DMS 273 treated with DMSO at 0.1 percent for 48 hours (cell line): ENCODE measurements around the gene PRRT1.

ENCODE experiments used
- DNase-seq: peaks from one replicate; lab custom pipeline; 2025; lab: John Stamatoyannopoulos, UW

Gene PRRT1

DNA sequence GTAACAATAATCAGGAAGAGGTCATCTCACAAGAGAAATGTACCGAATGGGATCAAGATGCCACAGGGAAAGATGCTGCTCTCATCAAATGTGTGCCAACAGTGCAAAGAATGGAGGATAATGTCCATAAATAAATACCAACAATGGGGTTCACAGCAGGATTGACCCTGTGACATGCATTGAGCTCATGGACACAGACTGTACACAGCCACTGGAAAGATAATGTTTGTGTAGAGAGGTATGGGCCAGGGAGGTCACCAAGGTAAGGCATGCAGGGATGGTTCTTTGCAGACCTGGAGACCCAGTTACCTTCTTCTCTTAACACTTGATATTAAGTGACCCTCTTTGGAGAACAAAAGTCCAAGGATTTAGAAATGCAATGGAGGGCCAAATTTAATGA lies 22.7 kb upstream of the PRRT1 start:
- DNase-seq: no peak

DNA sequence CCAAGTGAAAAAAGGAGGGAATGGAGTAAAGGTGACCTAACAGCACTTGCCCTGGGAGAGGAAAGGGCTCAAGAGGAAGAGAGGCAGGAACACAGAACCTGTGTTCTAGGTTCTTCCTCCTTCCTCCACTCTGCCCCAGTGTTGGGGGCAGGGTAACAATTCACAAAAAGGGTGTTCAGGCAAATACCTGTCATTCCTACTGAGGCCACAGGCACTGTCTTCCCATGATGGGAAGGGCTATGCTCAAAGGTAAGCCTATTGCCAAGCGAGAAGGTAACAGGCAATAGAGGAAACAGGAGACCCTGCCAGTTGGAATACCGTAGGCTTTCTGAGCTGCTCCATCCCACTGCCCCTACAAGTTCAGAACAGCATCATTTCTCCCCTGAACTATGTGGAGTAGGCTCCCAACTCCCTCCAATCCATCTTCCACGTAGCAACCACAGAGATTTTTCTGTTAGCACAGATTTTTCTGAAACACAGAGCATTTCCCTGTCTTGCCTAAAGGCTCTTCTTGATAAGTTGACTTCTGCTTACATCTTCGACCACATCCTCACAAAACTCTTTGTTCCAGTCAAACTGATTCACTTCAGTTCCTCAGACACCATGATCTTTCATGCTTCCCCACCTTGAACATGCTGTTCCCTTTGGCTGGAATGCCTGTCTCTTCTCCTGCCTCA lies 21.4 kb upstream of the PRRT1 start:
- no peak for DNase-seq

DNA sequence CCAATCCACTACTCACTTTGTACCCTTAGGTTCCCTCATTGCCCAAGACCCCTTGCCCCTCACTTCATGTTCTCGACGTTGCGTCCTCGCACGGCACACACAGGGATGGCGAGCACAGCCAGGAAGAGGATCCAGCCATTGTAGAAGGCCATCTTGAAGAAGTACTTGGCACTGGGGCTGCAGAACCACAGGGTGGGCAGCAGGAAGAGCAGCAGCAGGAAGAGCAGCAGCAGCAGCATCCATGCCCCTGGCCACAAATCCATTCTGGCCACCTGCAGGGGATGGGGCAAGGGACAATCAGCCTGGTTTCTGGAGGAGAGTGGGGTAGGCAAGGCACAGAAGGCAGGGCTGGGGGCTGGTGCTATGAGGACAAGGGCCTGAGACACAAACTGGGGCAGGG lies 19.5 kb upstream of the PRRT1 start:
- DNase-seq: no peak

DNA sequence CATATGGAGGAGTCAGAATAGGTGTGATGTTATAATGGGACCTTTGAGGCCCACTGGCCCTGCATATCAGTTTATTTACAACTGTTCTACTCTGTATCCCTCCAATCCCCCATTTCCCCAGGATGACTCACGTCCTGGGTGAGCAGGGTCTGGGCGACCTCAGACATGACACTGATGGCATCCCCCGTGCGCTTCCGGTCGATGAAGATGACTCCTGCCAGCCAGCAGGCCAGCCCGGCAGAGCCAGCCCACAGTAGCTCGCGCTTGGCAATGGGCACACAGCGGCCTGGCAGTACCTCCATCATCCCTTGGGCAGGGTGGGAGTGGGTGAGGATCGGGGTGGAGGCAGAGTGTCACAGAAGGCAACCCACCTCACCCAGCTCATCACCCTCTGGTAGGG lies 18.6 kb upstream of the PRRT1 start:
- no peak for DNase-seq

DNA sequence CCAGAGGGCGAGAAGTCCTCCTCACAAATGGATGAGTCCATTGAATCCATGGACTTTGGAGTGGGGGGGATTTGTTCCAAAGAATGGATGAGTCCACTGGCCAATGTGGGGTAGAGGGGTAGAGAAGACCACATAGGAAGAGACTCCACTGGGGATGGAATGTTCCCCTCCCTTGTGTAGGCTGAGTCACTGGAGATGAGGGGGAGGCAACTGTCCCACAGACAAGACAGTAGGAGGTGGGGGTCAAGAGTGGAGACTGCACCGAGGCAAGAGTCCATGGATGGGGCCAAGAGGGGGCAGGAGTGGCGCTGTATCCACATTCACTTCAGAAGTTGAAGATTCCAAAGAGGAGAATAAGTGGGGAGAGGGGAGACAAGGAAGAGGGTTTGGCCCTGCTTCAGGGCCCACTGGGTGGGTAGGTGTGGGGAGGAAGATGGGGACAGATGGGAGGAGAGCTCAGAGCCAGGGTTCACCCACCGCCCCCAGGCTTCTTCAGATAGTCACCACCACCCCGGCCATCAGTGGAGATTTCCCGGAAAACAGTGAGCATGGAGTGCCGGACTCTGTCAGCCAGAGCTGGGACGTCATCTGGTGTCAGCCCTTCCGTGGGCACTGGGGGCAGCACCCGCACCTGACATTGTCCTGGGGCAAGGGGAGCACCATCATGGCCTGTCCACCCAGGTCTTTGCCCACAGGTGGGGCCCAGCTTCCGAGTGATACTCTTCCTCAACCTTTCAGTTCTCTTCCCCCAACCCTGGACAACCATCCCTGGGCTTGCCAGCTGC lies 17.3 kb upstream of the PRRT1 start:
- no peak for DNase-seq

GRCh38 chr6:32168350-32168749 lies 16.6 kb upstream of the PRRT1 start:
- DNase-seq: no peak

DNA sequence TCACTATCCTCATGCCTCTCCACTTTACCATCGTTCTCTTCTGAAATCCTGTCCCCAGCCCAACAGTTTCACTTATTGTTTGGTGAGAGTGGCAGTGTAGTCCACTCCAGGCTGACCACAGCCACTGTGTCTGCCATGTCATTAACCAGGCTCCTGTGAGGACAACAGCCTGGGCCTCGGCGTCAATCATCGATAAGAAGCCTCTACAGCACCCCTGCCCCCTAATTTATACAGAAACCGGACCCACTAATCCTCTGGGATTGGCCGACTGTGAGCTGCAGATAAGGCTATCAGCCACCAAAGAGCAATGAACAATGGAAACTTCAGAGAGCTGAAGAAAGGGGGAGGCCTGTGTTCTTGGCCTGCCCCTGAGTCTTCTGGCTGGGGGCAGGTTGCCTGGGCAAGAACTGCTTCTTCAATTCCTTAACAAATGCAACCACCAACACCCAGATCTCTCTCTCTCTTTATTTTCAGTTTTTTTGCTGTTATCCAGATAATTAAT lies 16.1 kb upstream of the PRRT1 start:
- no peak for DNase-seq

- DNase-seq: no peak
Observed at GRCh38 chr6:32167154-32167760, 15.5 kb upstream of the PRRT1 start.

DNA sequence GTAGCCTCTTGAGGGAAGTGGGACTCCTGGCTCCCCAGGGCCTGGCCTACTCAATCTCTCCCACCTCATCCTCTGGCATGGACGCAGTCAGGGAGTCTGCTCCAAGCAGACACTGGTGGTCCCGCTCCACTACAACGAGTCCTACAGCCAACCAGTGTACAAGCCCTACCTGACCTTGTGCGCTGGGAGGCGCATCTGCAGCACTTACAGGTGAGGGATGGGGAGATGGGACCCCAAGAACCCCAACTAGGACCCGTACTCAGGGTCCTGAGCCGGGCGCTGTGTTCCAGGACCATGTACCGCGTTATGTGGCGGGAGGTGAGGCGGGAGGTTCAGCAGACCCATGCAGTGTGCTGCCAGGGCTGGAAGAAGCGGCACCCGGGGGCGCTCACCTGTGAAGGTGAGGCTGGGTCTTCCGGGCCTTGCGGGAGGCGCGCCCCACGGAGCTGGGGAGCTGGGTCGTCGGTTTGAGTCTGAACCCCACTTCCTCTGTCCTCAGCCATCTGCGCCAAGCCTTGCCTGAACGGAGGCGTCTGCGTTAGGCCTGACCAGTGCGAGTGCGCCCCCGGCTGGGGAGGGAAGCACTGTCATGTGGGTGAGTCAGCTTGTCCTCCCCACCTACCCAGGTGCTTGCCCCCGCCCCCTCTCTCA lies 14.8 kb upstream of the PRRT1 start:
- no peak for DNase-seq

- no peak for DNase-seq
Observed at GRCh38 chr6:32164295-32164694, 12.6 kb upstream of the PRRT1 start, which contains the start of gene EGFL8. TSS of gene EGFL8 (plus strand) at chr6:32164595. CDS start at chr6:32166166, 1,571 bp downstream.

- DNase-seq: no peak
Observed at GRCh38 chr6:32163559-32164258, 12.0 kb upstream of the PRRT1 start.

DNA sequence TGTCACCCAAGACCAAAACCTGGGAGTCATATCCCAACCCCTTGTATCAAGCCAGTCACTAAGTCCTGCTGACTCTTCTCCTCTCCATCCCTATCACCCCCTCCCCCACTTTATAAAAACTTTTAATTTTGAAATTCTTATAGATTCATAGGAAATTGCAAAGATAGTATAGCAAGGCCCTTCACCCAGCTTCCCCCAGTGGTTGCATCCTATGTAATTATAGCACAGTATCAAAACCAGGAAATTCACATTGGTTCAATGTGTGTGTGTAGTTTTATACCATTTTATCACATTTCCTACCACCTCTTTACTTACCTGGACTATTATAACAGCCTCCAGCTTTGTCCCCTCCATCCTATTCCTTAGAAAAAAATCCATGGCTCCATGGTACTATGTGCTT lies 6.3 kb upstream of the PRRT1 start:
- DNase-seq: no peak

GRCh38 chr6:32156891-32157290 lies 5.2 kb upstream of the PRRT1 start:
- DNase-seq: no peak

DNA sequence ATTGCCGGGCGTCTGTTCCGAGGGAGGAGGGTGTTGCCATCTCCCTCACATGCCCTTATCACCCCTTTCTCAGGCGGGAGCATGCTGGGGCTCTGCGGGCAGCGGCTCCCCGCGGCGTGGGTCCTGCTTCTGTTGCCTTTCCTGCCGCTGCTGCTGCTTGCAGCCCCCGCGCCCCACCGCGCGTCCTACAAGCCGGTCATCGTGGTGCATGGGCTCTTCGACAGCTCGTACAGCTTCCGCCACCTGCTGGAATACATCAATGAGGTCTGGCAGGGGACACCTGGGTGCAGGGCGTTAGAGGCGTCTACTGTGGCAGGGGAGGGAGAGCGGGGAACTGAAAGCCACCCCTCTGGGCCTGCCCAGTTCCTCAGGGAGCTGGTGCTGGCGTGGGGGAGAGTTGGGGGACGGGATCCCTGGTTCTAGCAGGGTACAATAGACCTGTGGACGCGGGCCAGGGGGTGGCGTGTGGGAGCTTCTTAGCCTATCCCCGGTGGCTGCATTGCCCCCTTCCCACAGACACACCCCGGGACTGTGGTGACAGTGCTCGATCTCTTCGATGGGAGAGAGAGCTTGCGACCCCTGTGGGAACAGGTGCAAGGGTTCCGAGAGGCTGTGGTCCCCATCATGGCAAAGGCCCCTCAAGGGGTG lies 2.9 kb upstream of the PRRT1 start:
- DNase-seq: peak; percentile 21

DNA sequence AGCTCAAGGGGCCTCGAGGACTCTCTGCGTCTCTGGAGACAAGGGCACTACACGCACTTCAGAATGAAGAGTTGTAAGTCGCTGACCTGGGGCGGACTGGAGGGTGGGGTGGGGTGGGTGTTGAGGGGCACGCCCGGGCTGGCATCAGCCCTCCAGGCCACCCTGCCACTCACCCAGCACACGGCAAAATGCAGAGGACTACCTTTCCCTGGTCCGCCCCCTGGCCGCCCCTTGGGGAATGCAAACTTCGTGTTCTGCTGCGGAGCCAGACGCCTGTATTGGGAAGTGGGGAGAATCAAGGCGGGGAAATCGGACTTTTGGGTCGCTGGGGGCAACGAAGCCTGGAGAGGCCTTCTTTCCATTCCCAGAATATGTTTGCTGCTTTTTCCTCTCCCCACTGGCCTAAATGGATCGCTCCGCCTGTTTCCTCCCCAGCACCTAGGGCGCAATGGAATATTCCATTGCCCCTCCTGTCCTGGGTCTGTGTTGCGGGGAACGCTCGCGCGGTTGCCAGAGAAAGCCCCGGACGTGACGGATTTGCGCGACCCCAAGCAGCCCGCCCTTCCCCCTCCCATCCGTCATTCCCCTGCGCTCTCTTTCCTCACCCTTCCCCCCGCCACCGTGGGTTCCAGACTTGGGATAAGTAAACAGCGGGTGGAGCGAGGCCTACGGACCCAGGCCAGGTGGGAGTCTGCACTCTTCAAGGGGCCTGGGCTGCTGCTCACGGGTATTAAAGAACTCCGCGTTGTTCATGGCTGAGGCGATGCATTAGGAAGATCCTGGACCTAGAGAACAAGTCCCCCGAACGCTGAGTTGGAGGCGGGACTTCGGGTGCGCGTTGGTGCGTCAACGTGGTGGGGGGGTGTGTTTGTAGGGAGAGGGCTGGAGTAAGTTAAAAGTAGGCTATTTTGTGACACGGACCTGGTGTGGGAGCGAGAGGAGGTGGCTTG lies 2.1 kb upstream of the PRRT1 start, which contains the start of gene PPT2:
PPT2 (plus strand) TSS at position 578 of the 950 bp plus-strand sequence. CDS start 454 bp downstream, outside the sequence.
- DNase-seq: peak; percentile 85

DNA sequence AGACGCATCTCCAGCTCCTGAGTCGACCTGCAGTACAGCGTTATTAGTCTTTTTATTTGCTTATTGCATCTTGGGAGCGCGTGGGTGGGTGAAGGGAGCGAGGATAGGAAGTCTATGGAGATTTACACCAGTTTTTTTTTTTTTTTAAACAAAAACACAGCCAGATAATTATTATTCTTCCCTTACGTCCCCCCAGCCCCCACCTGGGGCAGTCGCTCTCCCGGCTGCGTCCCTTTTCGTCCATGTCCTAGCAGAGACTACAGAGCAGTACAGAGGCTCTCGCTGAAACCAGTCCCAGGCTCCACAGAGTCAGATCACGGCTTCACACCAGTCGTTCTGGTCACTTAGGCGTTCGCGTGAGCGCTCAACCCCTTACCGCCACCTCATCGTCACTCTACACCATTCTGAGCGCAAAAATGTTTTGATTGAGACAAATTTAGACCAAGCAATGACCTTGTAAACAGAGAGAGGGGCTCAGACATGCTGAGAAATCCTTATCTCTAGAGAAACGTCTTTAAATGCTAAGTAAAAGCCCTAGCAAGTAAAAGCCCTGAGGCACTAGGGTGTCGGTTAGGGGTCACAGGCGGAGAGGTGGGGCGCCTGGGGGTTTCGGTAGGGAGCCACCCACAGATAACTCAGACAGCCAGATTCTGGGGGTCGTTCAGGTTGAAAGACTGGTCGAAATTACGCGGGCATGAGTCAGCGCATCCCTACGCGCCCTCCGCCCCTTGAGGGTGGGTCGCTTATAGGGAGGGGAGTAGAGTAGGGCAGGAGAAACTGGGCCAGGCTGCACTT lies 1.2 kb upstream of the PRRT1 start:
- no peak for DNase-seq

DNA sequence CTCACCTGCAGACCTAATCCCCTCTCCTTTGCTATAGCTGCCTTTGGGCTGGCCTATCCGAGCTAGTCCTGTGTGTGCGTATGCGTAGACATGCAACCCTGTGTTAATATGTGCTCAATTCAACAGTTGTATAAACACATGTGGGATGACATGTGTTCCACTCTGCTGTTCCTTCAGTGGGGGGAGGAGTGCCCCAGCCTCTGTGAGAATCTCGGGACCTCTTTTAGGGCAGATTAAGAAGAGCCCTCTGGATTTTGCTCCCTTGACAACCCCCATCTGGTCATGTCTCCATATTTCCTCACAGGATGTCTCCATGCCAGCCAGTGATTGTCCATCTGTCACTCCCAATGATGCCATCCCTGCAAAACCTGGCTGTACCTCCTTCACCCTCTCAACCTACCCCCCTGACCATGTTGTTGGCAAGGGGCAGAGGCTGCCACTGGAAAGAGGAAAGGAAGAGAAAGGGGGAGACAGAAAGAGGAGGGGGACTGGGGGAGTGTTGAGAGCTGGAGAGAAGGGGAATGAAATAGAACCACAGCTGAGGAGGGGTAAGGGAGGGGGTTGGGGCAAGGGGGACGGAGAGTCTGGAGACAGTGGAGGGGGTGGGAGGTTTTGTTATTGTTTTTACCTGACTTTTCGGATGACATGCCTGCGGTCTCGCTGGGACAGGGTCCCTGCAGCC lies 417 bp downstream of the PRRT1 start:
- DNase-seq: peak; percentile 89
